ENCODE data around the gene GET4. TPM values are rescaled to one million over a fixed set of nuclear protein-coding genes. Genes with fewer than 3 reads are reported as not detected.

Gene GET4
- total RNA-seq, 1 experiment from 2014 or later, result 50.2 TPM

- DNase-seq (ENCODE audit: low read depth), result no peak
These were observed 69.4 kb downstream of the GET4 start for GRCh38 chr7:945556-946255.

Other genes with a start within 250 kb of the GET4 start
- 46.3 and 56.7 TPM in 2 replicates for gene DNAAF5, start 149.9 kb upstream of the GET4 start, total RNA-seq (2014; rRNA removed; shearing (Covaris generic))
- 31.8 and 32.8 TPM in 2 replicates for gene PRKAR1B, start 149.3 kb upstream of the GET4 start, total RNA-seq (2014; rRNA removed; shearing (Covaris generic))
- gene SUN1, start 44.1 kb upstream of the GET4 start, total RNA-seq (2014; rRNA removed; shearing (Covaris generic)), result 86.1 and 89.0 TPM in 2 replicates
- gene ADAP1, start 78.1 kb downstream of the GET4 start, total RNA-seq (2014; rRNA removed; shearing (Covaris generic)), result 1.3 and 5.9 TPM in 2 replicates
- 8.9 and 11.5 TPM in 2 replicates for gene COX19, start 99.0 kb downstream of the GET4 start, total RNA-seq (2014; rRNA removed; shearing (Covaris generic))
- gene CYP2W1, start 106.6 kb downstream of the GET4 start, total RNA-seq (2014; rRNA removed; shearing (Covaris generic)), result not detected in 2 replicates
- 0.17 and 1.1 TPM in 2 replicates for gene GPR146, start 168.0 kb downstream of the GET4 start, total RNA-seq (2014; rRNA removed; shearing (Covaris generic))
- gene GPER1, start 211.6 kb downstream of the GET4 start, total RNA-seq (2014; rRNA removed; shearing (Covaris generic)), result 0.40 and 4.5 TPM in 2 replicates